Fibroblast of skin of right biceps (primary cell): ENCODE results near the gene AZIN2.
"Not testable (repeated sequence)": the region's sequence is repeated elsewhere in the genome, so short reads cannot be mapped to it uniquely, and the experiment has no call there.

Experiments
- DNase-seq: peaks from one replicate; pipeline ENCODE4 v3.0.0-alpha.2; 2013

Gene AZIN2

GRCh38 chr1:33130297-33130696, 49.3 kb downstream of the AZIN2 start:
- peak; percentile 12 for DNase-seq

- no peak for DNase-seq
Observed at GRCh38 chr1:33131191-33131590, 50.2 kb downstream of the AZIN2 start.

DNA sequence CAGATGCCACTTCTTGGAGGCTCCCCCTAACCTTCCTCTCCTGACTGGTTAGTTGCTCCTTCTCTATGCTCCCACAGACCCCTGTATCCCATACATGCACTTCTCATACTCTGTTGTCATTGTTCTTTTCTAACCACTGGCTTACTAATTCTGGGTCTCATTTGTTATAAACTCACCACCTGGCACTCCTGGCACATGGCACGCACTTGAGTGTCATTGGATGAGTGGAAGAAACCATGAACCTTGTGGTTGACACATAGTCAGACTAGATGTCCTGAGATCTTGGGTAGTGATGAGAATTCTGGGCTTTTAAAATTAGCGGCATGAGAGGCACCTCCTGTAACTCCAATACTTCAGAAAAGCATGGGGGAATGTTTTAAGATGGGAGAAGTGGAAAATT, 51.6 kb downstream of the AZIN2 start:
- DNase-seq = no peak

DNA sequence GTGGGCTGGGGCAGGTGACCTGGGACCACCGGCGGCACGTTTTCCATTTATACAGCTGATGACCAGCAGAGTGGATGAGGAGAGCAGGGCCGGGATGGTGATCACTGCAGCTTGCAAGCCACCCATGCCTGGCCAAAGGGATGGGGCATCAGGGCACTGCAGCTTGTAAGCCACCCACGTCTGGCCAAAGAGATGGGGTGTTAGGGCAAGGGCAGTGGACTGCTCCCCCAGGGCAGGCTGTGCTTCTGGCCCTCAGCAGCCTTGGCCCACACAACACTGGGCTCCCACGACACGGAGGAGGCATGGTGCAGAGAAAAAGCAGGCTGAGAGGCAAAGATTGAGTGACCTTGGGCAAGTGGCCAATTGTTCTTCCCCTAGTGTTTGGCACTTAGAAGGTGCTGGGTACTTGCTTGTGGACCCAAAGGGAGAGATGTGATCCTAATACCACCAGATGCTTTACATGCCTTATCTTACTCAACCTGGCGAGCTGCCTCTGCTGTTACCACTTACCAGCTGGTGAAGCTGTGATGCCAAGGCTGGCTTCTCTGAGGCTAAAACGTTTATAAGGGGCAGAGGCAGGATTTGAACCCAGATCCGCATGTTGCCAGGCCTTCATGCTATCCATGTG, 52.6 kb downstream of the AZIN2 start:
- no peak for DNase-seq

DNA sequence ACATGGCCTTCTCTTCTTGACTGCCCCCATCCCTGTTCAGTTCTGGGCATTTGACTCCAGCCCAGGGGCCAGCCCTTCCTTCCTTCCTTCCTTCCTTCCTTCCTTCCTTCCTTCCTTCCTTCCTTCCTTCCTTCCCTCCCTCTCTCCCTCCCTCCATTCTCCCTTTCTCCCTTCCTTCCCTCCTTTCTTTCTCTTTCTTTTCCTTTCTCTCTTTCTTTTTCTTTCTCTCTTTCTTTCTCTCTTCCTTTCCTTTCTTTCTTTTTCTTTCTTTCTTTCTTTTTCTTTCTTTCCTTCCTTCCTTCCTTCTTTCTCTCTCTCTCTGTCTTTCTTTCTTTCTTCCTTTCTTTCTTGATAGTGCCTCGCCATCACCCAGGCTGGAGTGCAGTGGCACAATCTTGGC, 55.1 kb downstream of the AZIN2 start:
- not testable (repeated sequence) for DNase-seq

- DNase-seq = peak; percentile 49
Observed at GRCh38 chr1:33137800-33138199, 56.8 kb downstream of the AZIN2 start.

GRCh38 chr1:33140153-33141149, 59.5 kb downstream of the AZIN2 start:
- peak; percentile 21 for DNase-seq

DNA sequence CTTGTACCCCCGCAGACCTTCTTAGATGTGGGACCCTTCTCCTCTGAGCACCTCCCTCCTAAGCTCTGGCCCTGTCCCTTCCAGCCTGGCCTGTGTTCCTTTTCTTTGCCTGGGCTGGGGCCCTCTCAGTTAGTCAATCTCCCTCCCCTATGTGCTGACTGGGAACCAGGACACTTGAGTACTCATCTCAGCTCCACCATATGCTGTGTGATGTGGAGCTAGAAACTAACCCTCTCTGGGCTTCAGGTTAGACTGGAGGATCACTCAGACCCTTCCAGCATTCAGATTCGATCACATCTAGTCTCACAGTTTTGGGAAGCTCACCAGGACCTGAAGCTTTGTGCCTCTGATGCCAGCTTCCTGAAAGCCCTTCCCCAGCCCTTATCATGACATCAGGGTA, 60.3 kb downstream of the AZIN2 start:
- DNase-seq = no peak

DNA sequence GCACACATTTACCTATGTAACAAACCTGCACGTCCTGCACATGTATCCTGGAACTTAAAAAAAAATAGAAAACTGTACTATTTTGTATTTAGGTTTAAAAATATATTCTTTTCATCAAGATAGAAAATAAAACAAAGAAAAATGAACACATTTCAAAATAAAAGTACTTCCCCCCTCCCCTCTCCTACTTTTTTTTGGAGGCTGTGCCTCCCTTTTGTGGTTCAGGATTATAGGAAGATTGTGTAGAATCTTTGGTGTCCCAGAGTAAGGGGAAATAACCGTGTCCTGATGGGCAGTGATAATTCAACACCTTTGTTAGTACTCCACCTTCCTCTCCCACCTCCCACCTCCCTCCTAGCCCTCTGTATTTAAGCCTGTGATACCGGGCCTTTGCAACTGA, 60.8 kb downstream of the AZIN2 start:
- no peak for DNase-seq

- DNase-seq = no peak
Observed at GRCh38 chr1:33142483-33143064, 61.6 kb downstream of the AZIN2 start.

GRCh38 chr1:33143176-33143575, 62.2 kb downstream of the AZIN2 start:
- DNase-seq = peak; percentile 68

GRCh38 chr1:33143698-33144097, 62.7 kb downstream of the AZIN2 start:
- DNase-seq = peak; percentile 79

GRCh38 chr1:33146003-33146402, 65.0 kb downstream of the AZIN2 start:
- DNase-seq = no peak

DNA sequence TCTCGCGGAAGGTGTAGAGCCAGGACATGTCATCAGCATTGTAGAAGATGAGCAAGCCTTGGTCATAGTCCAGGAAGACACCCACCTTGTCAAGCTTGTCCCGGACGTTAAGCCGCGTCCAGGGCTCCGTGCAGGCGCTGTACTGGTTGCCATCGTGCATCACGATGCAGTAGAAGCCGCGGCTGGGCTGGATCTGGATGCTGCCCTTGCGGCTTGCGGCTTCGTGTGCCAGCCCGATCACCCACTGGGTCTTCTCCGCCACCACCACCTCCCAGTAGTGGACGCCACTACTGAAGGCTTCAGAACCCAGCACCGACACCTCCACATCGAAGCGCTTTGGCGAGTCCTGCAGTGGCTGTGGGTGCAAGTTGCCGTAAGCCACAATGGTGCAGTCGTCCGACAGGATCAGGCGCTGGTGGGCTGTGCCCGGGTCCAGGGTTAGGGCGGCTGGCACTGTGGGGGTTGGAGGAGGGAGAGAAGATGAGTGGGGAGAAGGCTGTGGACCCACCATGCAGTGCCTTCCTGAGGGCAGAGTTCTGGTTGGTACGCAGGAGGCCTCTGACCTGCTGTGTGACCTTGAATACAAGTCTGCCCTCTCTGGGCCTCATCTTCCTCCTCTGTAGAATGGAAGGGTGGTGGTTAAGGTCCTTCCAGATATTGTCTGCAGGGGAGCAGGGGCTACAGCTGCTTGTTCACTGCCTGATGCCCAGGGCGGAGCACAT, 66.5 kb downstream of the AZIN2 start:
- no peak for DNase-seq

DNA sequence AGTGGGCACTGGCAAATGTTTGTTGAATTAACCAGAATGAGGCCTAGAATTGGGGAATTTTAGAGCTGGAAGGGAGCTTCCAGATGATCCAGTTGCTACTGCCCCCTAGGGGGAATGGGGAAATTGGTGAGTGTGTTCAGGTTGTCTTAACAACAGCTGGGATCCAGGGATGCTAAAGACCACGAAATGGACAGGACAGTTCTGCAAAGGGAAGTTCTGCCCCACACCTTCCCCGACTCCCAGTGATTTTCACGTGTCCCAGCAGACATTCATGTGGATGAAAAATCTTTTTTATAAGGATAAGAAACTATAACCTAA, 67.0 kb downstream of the AZIN2 start:
- peak; percentile 33 for DNase-seq

GRCh38 chr1:33148615-33149014, 67.7 kb downstream of the AZIN2 start:
- DNase-seq = no peak

DNA sequence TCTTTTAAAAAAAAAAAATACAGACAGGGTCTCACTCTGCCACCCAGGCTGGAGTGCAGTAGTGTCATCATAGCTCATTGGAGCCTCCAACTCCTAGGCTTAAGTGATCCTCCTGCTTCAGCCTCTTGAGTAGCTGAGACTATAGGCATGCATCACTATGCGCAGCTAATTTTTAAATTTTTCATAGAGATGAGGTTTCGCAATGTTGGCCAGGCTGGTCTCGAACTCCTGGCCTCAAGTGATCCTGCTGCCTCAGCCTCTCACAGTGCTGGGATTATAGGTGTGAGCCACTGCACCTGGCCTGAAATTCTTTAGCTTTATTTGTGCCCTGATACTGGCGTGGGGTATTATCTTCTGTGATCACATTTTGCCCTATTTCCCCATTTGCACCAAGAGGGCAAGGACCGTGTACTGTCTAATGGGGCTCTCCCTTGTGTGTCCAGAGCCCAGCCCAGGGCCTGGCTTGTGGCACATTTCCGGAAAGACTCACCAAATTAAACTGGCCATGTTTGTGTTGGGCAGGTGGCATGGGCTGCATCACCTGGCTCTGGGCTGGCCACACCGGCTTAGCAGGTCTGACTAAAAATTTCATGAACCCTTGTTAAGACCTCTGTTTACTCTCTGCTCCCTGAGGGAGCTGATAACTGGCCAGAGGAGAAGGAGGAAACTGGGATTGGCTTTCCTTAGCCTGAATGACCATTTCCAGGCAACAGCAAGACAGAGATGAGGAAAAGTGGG, 68.7 kb downstream of the AZIN2 start:
- DNase-seq = no peak

- no peak for DNase-seq
Observed at GRCh38 chr1:33150522-33150921, 69.6 kb downstream of the AZIN2 start.

GRCh38 chr1:33151116-33151515, 70.2 kb downstream of the AZIN2 start:
- DNase-seq = no peak

DNA sequence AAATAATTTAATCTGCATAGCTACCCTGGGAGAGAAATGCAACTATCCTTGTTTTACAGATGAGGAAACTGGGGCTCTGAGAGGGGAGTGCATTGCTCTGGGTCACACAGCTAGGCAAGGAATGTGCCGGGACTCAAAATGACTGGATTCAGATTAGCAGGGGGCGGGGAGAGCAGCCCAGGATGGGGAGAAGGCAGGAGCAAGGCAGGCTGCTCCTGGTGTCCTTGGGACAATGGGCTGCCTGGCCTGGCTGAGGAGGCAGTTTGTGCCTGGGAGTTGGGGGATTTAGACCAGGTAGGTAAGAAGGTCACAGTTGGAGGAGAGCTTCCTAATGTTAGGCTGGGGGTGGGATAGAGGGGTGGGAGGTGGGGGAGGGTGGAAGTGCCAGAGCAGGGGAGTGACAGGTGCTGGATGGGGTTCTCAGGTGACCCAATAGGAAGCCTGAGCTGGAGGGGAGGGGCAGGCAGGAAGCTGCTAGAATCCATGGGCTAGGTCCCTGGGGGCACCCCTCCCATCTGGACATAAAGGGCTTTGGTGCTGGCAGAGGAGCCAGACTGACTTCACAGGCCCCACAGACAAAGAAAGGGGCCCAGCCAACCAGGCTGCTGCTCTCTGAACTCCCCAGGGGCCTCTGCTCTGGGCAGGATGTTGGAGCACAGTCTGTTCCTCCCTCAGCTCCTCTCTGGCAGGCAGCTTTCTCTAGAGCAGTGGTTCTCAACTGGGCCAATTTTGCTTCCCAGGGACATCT, 71.9 kb downstream of the AZIN2 start:
- peak; percentile 56 for DNase-seq

GRCh38 chr1:33153650-33154049, 72.7 kb downstream of the AZIN2 start:
- DNase-seq = no peak
